ENCODE data around the gene RBM20. TPM values are rescaled to one million over a fixed set of nuclear protein-coding genes. Genes with fewer than 3 reads are reported as not detected.

Gene RBM20
- polyA plus RNA-seq, 1 donor (not counting 4 experiments of a cell fraction or from before 2014, with no cell fraction given), result 0.01 TPM

GRCh38 chr10:110857265-110858171, 213.4 kb downstream of the RBM20 start:
- Histone ChIP-seq H3K4me3 (ENCODE audit: control insufficient read depth in 2 of 3, extremely low read depth in 1 of 3, insufficient read depth in 2 of 3, low read depth in 1 of 3, low read length in 3 of 3) (no peak overlapping the region), H3K9me3 (ENCODE audit: control insufficient read depth, low read depth, low read length) (no peaks in the 10 kb centered on the region), H3K36me3 (ENCODE audit: control insufficient read depth in 2 of 2, extremely low read depth in 1 of 2, insufficient read depth in 2 of 2, low read length in 2 of 2) (no peaks in the 10 kb centered on the region), H3K9ac (ENCODE audit: control insufficient read depth, extremely low read depth, insufficient read depth, low read length) (no peak overlapping the region), H3K27ac (ENCODE audit: control insufficient read depth, insufficient read depth, low read length) (peak overlapping the region; percentile 17), H4K20me1 (ENCODE audit: control insufficient read depth, extremely low read depth, insufficient read depth, low read length) (no peaks in the 10 kb centered on the region), H3K4me2 (ENCODE audit: control insufficient read depth, extremely low read depth, insufficient read depth, low read depth, low read length) (peak overlapping the region; percentile 23), H2AFZ (ENCODE audit: control insufficient read depth, low read length) (peak overlapping the region; percentile 6), H3K9me1 (ENCODE audit: control insufficient read depth, extremely low read depth, insufficient read depth, low read length) (no peaks in the 10 kb centered on the region), H3K27me3 (ENCODE audit: control insufficient read depth, extremely low read depth, insufficient read depth, low read length) (no peaks in the 10 kb centered on the region), H3K4me1 (ENCODE audit: control insufficient read depth, extremely low read depth, insufficient read depth, low read length) (peaks cover 41% of the 10 kb centered on the region), H3K79me2 (ENCODE audit: control insufficient read depth, insufficient read depth, low read length) (no peaks in the 10 kb centered on the region)
- dilution Hi-C loops (cut with MboI; ENCODE audit: extremely low pct_ligation_motif_present, low sequenced_read_pairs), result no loop called here
- no peak for FAIRE-seq
- TF ChIP-seq EZH2 (IDR thresholded peaks at IDR 0.05; ENCODE audit: low read length) (no peak), CTCF (optimal IDR thresholded peaks at IDR 0.05 in 1 of 3, IDR thresholded peaks at IDR 0.05 in 1 of 3, conservative IDR thresholded peaks at IDR 0.05 in 1 of 3; ENCODE audit: extremely low read depth in 1 of 3, insufficient read depth in 2 of 3, low read length in 3 of 3) (no peak)
- DNase-seq (ENCODE audit: low read depth, low spot score), result no peak

GRCh38 chr10:110858297-110858934, 214.3 kb downstream of the RBM20 start:
- no peak for TF ChIP-seq CTCF (optimal IDR thresholded peaks at IDR 0.05 in 1 of 3, IDR thresholded peaks at IDR 0.05 in 1 of 3, conservative IDR thresholded peaks at IDR 0.05 in 1 of 3; ENCODE audit: extremely low read depth in 1 of 3, insufficient read depth in 2 of 3, low read length in 3 of 3)
- TF ChIP-seq EZH2 (IDR thresholded peaks at IDR 0.05; ENCODE audit: low read length), result no peak
- no peak overlapping the region for H3K4me3 ChIP-seq (ENCODE audit: control insufficient read depth in 2 of 3, extremely low read depth in 1 of 3, insufficient read depth in 2 of 3, low read depth in 1 of 3, low read length in 3 of 3)
- H3K9me1 ChIP-seq (ENCODE audit: control insufficient read depth, extremely low read depth, insufficient read depth, low read length), result no peaks in the 10 kb centered on the region
- H3K36me3 ChIP-seq (ENCODE audit: control insufficient read depth in 2 of 2, extremely low read depth in 1 of 2, insufficient read depth in 2 of 2, low read length in 2 of 2), result no peaks in the 10 kb centered on the region
- peaks cover 38% of the 10 kb centered on the region for H3K4me1 ChIP-seq (ENCODE audit: control insufficient read depth, extremely low read depth, insufficient read depth, low read length)
- H3K9ac ChIP-seq (ENCODE audit: control insufficient read depth, extremely low read depth, insufficient read depth, low read length), result no peak overlapping the region
- no peak for FAIRE-seq
- H3K79me2 ChIP-seq (ENCODE audit: control insufficient read depth, insufficient read depth, low read length), result no peaks in the 10 kb centered on the region
- H2AFZ ChIP-seq (ENCODE audit: control insufficient read depth, low read length), result no peak overlapping the region
- no peak overlapping the region for H3K27ac ChIP-seq (ENCODE audit: control insufficient read depth, insufficient read depth, low read length)
- H4K20me1 ChIP-seq (ENCODE audit: control insufficient read depth, extremely low read depth, insufficient read depth, low read length), result no peaks in the 10 kb centered on the region
- no peaks in the 10 kb centered on the region for H3K9me3 ChIP-seq (ENCODE audit: control insufficient read depth, low read depth, low read length)
- H3K4me2 ChIP-seq (ENCODE audit: control insufficient read depth, extremely low read depth, insufficient read depth, low read depth, low read length), result no peak overlapping the region
- no peak for DNase-seq (ENCODE audit: low read depth, low spot score)
- H3K27me3 ChIP-seq (ENCODE audit: control insufficient read depth, extremely low read depth, insufficient read depth, low read length), result no peaks in the 10 kb centered on the region
- dilution Hi-C loops (cut with MboI; ENCODE audit: extremely low pct_ligation_motif_present, low sequenced_read_pairs), result no loop called here

Data from keratinocyte (primary cell).